IPS DF 6.9 (cell line): Measurements from ENCODE around the gene MTIF3.

ENCODE experiments used
- DNase-seq: peaks from one replicate; pipeline ENCODE4 v3.0.0-alpha.2; 2013; ENCODE audit warnings: low read depth, low spot score
- H3K27ac ChIP-seq: one replicate; pipeline ENCODE4 v1.5.1; 2013; ENCODE audit warnings: low read length, control low read depth
- H3K27me3 ChIP-seq: 2 replicates; pipeline ENCODE4 v1.6.1; 2013; ENCODE audit warnings: mild to moderate bottlenecking, low read length; ENCODE audit not compliant: control insufficient read depth, insufficient read depth
- H3K36me3 ChIP-seq: 2 replicates; pipeline ENCODE4 v1.6.1; 2013; ENCODE audit warnings: low read length; ENCODE audit not compliant: control insufficient read depth, insufficient read depth
- H3K4me1 ChIP-seq: 2 replicates; pipeline ENCODE4 v1.6.1; 2013; ENCODE audit warnings: low read length; ENCODE audit not compliant: control insufficient read depth, insufficient read depth
- H3K4me3 ChIP-seq: 2 replicates; pipeline ENCODE4 v1.5.1; 2013; ENCODE audit warnings: mild to moderate bottlenecking, low read length
- H3K9me3 ChIP-seq: 2 replicates; pipeline ENCODE4 v1.6.1; 2013; ENCODE audit warnings: low read length, inconsistent platforms; ENCODE audit not compliant: control insufficient read depth, insufficient read depth
- WGBS: extraction: QIAGEN DNeasy Blood & Tissue Kit; methylation state at CpG from one replicate; pipeline ENCODE4 v1.1.7; 2013; ENCODE audit warnings: mixed read lengths, missing lambda C conversion rate; ENCODE audit not compliant: insufficient read length, insufficient coverage; 5-methylcytosine and 5-hydroxymethylcytosine counted together

Gene MTIF3

GRCh38 chr13:27481766-27482165 lies 31.4 kb upstream of the MTIF3 start:
- Histone ChIP-seq H3K4me3 (no peak overlapping the region), H3K27ac (no peak overlapping the region), H3K36me3 (no peaks in the 10 kb centered on the region), H3K9me3 (no peaks in the 10 kb centered on the region), H3K27me3 (no peaks in the 10 kb centered on the region), H3K4me1 (no peaks in the 10 kb centered on the region)
- no CpG with 5 or more reads among the region's 11 CpGs for WGBS
- DNase-seq, result peak; percentile 68

GRCh38 chr13:27476943-27477703 lies 26.8 kb upstream of the MTIF3 start:
- no peak overlapping the region for H3K4me3 ChIP-seq
- no CpG with 5 or more reads among the region's 10 CpGs for WGBS
- no peaks in the 10 kb centered on the region for H3K9me3 ChIP-seq
- H3K4me1 ChIP-seq, result no peaks in the 10 kb centered on the region
- H3K36me3 ChIP-seq, result no peaks in the 10 kb centered on the region
- no peak for DNase-seq
- H3K27me3 ChIP-seq, result no peaks in the 10 kb centered on the region
- no peak overlapping the region for H3K27ac ChIP-seq

- Histone ChIP-seq H3K4me3 (no peak overlapping the region), H3K27ac (no peak overlapping the region), H3K9me3 (no peaks in the 10 kb centered on the region), H3K27me3 (no peaks in the 10 kb centered on the region), H3K4me1 (no peaks in the 10 kb centered on the region), H3K36me3 (no peaks in the 10 kb centered on the region)
- WGBS, result no CpG with 5 or more reads among the region's 13 CpGs
- no peak for DNase-seq
Observed at GRCh38 chr13:27474751-27475268, 24.4 kb upstream of the MTIF3 start.

GRCh38 chr13:27472941-27473340 lies 22.6 kb upstream of the MTIF3 start:
- Histone ChIP-seq H3K27ac (no peak overlapping the region), H3K27me3 (no peaks in the 10 kb centered on the region), H3K9me3 (no peaks in the 10 kb centered on the region), H3K36me3 (no peaks in the 10 kb centered on the region), H3K4me1 (no peaks in the 10 kb centered on the region), H3K4me3 (no peak overlapping the region)
- DNase-seq, result no peak
- no CpG with 5 or more reads among the region's 3 CpGs for WGBS

- H3K4me3 ChIP-seq, result no peak overlapping the region
- H3K9me3 ChIP-seq, result no peaks in the 10 kb centered on the region
- no peaks in the 10 kb centered on the region for H3K27me3 ChIP-seq
- no peak for DNase-seq
- H3K4me1 ChIP-seq, result no peaks in the 10 kb centered on the region
- H3K36me3 ChIP-seq, result no peaks in the 10 kb centered on the region
- H3K27ac ChIP-seq, result no peak overlapping the region
- WGBS, result no CpG with 5 or more reads among the region's 2 CpGs
Observed at GRCh38 chr13:27472441-27472840, 22.1 kb upstream of the MTIF3 start.

GRCh38 chr13:27470075-27470820 lies 19.9 kb upstream of the MTIF3 start:
- no peaks in the 10 kb centered on the region for H3K36me3 ChIP-seq
- no peaks in the 10 kb centered on the region for H3K27me3 ChIP-seq
- no CpG with 5 or more reads among the region's 5 CpGs for WGBS
- H3K27ac ChIP-seq, result no peak overlapping the region
- H3K4me3 ChIP-seq, result no peak overlapping the region
- no peaks in the 10 kb centered on the region for H3K9me3 ChIP-seq
- H3K4me1 ChIP-seq, result no peaks in the 10 kb centered on the region
- no peak for DNase-seq

GRCh38 chr13:27466513-27466912 lies 16.1 kb upstream of the MTIF3 start:
- no CpG with 5 or more reads among the region's 3 CpGs for WGBS
- Histone ChIP-seq H3K27me3 (no peaks in the 10 kb centered on the region), H3K9me3 (no peaks in the 10 kb centered on the region), H3K4me1 (no peaks in the 10 kb centered on the region), H3K36me3 (no peaks in the 10 kb centered on the region), H3K27ac (no peak overlapping the region), H3K4me3 (no peak overlapping the region)
- no peak for DNase-seq

GRCh38 chr13:27465611-27466010 lies 15.2 kb upstream of the MTIF3 start:
- Histone ChIP-seq H3K4me3 (no peak overlapping the region), H3K27me3 (no peaks in the 10 kb centered on the region), H3K4me1 (no peaks in the 10 kb centered on the region), H3K9me3 (no peaks in the 10 kb centered on the region), H3K36me3 (no peaks in the 10 kb centered on the region), H3K27ac (no peak overlapping the region)
- DNase-seq, result no peak
- no CpG with 5 or more reads among the region's 5 CpGs for WGBS

- WGBS, result no CpG with 5 or more reads among the region's 6 CpGs
- H3K9me3 ChIP-seq, result no peaks in the 10 kb centered on the region
- H3K4me1 ChIP-seq, result no peaks in the 10 kb centered on the region
- DNase-seq, result no peak
- no peak overlapping the region for H3K4me3 ChIP-seq
- H3K36me3 ChIP-seq, result no peaks in the 10 kb centered on the region
- no peak overlapping the region for H3K27ac ChIP-seq
- no peaks in the 10 kb centered on the region for H3K27me3 ChIP-seq
Observed at GRCh38 chr13:27463500-27463899, 13.1 kb upstream of the MTIF3 start.

- DNase-seq, result no peak
- no peaks in the 10 kb centered on the region for H3K27me3 ChIP-seq
- no peaks in the 10 kb centered on the region for H3K4me1 ChIP-seq
- H3K9me3 ChIP-seq, result no peaks in the 10 kb centered on the region
- H3K27ac ChIP-seq, result no peak overlapping the region
- no peak overlapping the region for H3K4me3 ChIP-seq
- WGBS, result no CpG with 5 or more reads among the region's 12 CpGs
- no peaks in the 10 kb centered on the region for H3K36me3 ChIP-seq
Observed at GRCh38 chr13:27461940-27462584, 11.7 kb upstream of the MTIF3 start.
